HT-29 (cell line): ENCODE measurements around the gene CNGA2. TPM values are rescaled to one million over a fixed set of nuclear protein-coding genes. Genes with fewer than 3 reads are reported as not detected.
"Not testable (repeated sequence)": the region's sequence is repeated elsewhere in the genome, so short reads cannot be mapped to it uniquely, and the experiment has no call there.

Experiments used
- DNase-seq: peaks from one replicate; pipeline ENCODE4 v3.0.0-alpha.2; 2015; ENCODE audit warnings: low spot score
- total RNA-seq: library from RNA; depleted of rRNA; stranded (reverse); fragments of >200 nt; shearing (Covaris generic); gene quantifications from 2 replicates; pipeline ENCODE4 v1.2.3, GENCODE V29; 2014; rRNA removed

Gene CNGA2
- not detected in 2 replicates for total RNA-seq

DNA sequence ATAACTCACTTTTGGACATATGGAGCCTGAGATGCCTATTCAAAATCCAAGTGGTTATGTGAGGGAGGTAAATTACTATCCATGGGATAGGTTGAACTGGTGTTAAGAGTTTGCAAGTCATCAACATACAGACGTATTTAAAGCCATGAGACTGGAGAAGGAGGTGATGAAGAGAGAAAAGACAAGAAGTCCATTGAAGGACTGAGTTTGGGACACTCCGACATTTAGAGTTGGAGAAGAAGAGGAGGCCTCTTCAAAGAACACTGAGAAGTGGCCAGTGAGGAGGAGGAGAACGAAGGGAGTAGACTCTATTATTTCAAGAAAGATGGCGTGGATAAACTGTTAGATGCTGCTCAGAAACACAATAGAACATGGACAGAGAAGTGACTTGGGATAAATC lies at the start of gene CNGA2:
CNGA2 (plus strand) TSS at position 301 of the 400 bp plus-strand sequence. CDS start 3,738 bp downstream, outside the sequence.
- DNase-seq = no peak

- DNase-seq = no peak
Observed at GRCh38 chrX:151687635-151688034, 46.9 kb upstream of the CNGA2 start.

GRCh38 chrX:151688695-151689094 lies 45.9 kb upstream of the CNGA2 start:
- no peak for DNase-seq

DNA sequence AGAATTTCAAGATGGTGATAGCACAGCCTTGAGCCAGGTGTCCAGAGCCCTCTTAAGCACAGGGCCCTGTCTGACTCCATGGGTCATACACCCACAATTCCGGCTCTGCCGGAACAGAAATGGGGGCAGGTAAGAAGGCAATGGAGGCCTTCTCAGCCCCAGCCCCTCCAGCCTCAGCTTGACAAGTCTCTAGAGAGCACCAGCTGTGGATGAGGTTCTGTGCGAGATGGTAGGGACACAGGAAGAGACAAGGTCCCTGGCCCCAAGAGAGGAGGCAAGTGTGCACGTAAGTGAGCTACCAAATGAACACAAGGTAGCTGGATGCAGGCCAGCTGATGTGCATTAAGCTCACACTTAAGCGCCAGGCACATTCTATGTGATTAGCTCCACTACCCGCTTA lies 41.7 kb upstream of the CNGA2 start:
- DNase-seq = no peak

DNA sequence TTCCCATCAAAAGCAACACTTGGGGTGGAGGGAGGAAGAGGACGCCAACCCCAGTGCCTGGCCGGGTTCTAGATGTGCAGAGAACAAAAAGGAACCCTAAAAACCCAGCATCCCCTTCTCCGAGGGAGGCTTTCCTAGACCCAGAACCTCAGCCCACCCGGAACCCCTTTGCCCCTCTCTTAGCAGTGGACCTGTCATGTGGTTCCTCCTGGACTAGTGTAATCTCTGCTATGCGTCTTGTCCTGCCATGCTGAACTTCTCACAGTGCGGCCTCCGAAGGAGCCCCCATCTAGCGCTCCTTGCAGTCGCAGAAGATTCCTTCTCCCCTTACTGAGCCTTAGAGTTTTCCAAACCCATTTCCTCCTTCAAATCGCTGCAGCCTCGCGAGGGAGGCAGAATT lies 40.4 kb upstream of the CNGA2 start:
- DNase-seq = no peak

DNA sequence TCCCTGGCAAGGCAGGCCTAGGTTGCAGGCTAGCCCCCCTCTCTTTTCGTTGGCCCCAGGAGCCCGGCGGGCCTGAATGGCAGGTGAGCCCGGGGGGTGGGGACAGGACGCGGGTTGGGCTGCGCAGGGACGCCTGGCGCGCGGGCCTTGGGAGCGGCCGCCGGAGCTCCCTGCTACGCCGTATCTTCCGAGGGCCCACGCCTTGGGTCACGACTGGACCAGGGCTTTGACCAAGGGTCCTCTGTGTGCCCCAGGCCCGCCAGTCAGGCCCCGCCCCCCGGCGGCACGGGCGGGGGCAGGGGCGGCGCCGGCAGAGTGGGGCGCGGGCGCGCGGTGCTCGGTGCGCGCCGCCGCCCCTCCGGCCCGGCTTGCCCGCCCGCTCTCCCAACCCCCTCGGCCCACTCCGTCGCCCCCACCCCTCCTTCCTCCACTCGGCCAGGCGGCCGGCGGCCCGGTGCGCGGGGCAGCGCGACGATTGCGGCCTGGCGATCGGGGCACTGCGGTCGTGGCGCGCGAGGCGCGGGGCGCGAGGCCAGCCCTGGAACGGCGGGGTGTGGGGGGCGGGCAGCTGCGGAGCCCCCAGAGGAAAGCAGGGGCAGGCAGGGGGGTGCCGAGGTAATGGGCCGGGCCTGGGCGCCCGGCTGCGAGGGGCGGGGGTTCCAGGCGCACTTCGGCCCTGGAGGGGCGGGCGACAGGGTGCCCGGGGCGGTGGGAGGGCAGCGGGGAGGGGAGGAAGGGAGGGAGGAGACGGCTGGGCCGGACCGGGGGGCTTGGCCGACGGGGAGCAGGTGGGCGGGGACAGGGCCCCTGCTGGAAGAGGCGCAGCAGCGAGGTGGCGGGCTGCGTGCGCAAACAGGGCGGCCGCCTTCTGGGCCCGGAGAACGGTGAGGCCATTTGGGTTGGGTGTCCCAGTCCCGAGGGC lies 39.6 kb upstream of the CNGA2 start, which contains the start of gene PRRG3:
PRRG3 (plus strand) TSS at position 798 of the 922 bp plus-strand sequence. CDS start 3,357 bp downstream, outside the sequence.
- no peak for DNase-seq

GRCh38 chrX:151695583-151696340 lies 38.8 kb upstream of the CNGA2 start:
- DNase-seq = no peak

- not testable (repeated sequence) for DNase-seq
Observed at GRCh38 chrX:151697082-151697481, 37.5 kb upstream of the CNGA2 start.

DNA sequence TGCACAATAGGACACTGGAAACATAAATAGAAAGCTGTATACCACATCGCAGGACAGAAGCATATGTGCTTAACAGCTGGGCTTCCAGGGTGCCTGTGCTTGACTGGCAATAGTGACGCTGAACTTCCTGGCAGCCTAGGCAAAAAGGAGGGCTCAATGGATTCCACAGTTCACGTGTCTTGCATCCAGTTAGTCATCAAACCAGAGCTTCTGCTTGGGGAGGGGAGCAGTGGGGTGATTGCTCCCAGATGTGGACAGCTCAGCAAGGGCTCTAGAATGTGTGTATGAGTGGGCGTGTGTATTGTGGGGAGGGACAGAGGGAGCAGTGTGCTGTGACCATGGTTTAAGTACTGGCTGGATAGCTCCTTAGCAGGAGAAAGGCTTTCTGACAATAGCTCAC lies 37.0 kb upstream of the CNGA2 start:
- no peak for DNase-seq

DNA sequence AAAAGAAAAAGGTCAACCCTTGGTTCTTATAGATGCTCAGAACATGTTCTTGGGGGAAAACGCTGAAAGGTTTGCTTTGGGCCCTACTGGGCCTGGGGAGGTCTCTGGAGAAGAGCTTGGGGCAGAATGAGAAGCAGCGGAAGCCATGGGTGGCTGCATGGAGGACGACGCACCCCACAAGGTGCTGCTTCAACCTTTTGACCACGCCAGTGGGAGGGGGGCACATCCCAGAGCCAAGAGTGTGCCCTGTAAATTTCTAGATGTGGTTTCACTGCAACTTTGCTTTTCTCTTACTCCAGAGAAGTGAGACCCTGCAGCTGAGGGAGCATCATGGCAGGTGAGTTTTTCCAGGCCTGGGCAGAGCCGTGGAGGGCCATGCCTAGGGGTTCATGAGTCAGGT lies 36.1 kb upstream of the CNGA2 start:
- no peak for DNase-seq

DNA sequence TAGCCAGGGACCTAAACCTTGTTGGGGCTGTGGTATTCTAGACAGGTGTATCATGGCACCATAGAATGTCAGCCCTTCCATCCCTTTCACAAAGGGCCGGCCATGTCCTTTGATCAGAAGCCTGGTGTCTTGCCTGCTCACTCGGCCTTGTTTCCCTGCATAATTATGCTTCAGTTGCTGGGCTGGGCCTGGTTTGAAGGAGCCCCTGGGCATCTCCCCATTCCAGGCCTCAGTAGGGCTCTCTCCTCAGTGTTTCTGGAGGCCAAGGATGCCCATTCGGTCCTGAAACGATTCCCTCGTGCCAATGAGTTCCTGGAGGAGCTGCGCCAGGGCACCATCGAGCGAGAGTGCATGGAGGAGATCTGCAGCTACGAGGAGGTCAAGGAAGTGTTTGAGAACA lies 34.8 kb upstream of the CNGA2 start:
- DNase-seq = no peak

DNA sequence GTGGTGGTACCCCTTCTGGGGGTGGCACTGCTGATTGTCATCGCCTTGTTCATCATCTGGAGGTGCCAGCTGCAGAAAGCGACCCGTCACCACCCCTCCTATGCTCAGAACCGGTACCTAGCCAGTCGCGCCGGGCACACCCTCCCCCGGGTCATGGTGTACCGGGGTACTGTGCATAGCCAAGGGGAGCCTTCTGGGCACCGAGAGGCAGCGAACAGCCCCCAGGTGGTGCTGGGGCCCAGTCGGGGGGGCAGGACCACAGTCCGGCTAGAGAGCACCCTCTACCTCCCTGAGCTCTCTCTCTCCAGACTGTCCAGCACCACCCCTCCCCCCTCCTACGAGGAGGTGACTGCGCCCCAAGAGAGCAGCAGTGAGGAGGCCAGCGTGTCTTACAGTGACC lies 34.0 kb upstream of the CNGA2 start:
- DNase-seq = no peak

DNA sequence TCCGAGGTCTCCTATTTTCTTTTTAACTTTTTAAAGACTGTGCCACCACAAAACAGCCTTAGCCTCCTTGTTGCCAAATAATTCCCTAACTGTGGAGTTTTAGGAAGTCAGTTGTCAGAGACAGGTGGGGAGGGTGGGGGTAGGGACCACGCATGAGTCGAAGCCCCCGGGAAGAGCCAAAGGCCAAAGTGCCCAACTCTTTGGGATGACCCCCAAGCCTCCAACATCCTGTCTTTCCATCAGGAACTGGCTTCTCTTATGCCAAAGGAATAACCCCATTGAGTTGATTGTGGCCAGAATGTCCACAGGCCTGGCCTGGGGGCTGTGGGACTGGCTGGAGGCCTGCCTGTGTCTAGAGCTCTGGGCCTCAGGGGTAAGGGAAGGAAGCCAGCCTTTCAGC lies 33.5 kb upstream of the CNGA2 start:
- no peak for DNase-seq

- no peak for DNase-seq
Observed at GRCh38 chrX:151701531-151701930, 33.0 kb upstream of the CNGA2 start.

DNA sequence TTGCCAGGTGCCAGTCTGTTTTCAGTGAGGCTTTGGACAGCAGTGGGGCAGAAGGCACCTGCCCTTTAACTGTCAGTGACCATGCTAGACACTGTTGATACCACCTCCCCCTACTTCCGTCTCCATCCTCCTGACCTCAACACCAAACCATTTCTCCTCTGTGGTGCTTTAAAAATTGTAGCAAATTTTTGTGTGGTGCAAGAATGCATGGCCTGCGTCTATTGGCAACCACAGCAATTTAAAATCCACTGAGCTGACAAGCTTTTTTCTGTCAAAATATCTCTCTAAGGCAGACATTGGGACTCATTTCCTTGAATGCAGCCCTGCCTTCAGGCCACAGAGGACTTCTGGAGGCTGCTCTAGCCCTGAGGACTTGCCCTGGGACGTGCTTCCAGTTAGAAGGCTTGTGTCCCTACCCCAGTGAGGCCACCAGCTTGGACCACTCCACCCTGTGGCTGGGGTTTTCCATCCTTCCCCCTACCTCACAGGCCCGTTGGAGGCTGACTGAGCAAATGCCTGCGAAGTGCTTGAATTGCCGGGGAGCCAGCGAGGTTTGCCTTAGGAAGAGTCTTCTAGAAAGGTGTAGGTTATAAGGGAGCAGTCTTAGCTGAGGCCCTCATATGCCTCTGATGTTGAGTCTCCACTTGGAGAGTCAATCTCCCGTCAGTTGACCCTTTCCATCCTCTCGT lies 32.4 kb upstream of the CNGA2 start:
- DNase-seq = no peak

- DNase-seq = no peak
Observed at GRCh38 chrX:151702741-151703340, 31.7 kb upstream of the CNGA2 start.

DNA sequence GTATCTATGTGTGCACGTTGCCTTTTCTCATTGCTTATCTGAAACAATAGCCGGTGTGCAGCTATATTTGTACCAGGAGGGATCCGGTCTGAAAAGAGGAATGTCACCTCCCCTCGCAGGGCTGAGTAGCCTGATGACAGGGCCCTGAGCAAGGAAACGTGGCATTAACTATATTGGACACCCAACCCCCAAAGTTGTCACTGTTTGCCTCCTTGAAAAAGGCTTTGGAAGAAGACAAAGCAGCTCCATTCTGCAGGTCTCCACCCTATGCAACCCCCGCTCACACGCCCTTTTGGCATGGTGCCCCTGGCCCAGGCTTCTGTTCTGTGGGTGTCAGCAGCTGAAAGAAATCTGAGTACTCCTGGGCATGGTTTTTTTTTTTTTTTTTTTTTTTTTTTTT lies 31.1 kb upstream of the CNGA2 start:
- DNase-seq = no peak

- DNase-seq = no peak
Observed at GRCh38 chrX:151704041-151704663, 30.4 kb upstream of the CNGA2 start.

DNA sequence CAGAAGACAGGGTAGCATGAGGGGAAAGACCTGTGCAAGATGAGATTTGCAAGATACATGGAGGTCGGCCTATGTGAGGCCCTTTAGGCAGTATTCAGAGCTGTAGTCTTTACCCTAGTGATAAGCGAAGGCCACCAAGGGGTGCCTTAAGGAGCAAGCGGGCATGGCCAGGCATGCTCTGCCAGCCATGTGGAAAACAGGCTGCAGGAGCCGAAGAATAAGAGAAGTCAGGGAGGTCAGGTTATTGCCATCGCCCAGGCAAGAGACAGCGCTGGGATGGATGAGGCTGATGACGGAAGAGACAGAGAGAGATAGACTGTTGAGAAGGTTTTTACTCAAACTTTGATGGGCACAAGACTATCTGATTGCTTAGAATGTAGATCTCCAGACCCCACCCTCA lies 25.7 kb upstream of the CNGA2 start:
- DNase-seq = no peak

- no peak for DNase-seq
Observed at GRCh38 chrX:151710457-151710856, 24.1 kb upstream of the CNGA2 start.

- no peak for DNase-seq
Observed at GRCh38 chrX:151711154-151711553, 23.4 kb upstream of the CNGA2 start.
